NB4 (cell line): ENCODE measurements around the gene WFDC9.

Experiments
- MYC ChIP-seq: IDR thresholded peaks from 2 replicates; pipeline ENCODE4 v1.6.1; 2011; ENCODE audit warnings: low read depth, low read length
- POLR2A ChIP-seq: IDR thresholded peaks from 2 replicates; pipeline ENCODE4 v1.6.1; 2011; ENCODE audit warnings: mild to moderate bottlenecking; ENCODE audit not compliant: insufficient read length; ENCODE audit errors: extremely low read depth
- TF ChIP-seq, protein P1 (sequence below): IDR thresholded peaks from one replicate; pipeline ENCODE4 v1.5.1; 2012; ENCODE audit warnings: low read depth, low read length

GRCh38 chr20:45612314-45612713, 18.8 kb downstream of the WFDC9 start:
- TF ChIP-seq, protein P1, sequence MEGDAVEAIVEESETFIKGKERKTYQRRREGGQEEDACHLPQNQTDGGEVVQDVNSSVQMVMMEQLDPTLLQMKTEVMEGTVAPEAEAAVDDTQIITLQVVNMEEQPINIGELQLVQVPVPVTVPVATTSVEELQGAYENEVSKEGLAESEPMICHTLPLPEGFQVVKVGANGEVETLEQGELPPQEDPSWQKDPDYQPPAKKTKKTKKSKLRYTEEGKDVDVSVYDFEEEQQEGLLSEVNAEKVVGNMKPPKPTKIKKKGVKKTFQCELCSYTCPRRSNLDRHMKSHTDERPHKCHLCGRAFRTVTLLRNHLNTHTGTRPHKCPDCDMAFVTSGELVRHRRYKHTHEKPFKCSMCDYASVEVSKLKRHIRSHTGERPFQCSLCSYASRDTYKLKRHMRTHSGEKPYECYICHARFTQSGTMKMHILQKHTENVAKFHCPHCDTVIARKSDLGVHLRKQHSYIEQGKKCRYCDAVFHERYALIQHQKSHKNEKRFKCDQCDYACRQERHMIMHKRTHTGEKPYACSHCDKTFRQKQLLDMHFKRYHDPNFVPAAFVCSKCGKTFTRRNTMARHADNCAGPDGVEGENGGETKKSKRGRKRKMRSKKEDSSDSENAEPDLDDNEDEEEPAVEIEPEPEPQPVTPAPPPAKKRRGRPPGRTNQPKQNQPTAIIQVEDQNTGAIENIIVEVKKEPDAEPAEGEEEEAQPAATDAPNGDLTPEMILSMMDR = no peak
- no peak for TF ChIP-seq POLR2A
- no peak for TF ChIP-seq MYC
